Stomach (tissue), 9 donors: Measurements from ENCODE around the gene ZNF19. TPM values are rescaled to one million over a fixed set of nuclear protein-coding genes. Genes with fewer than 3 reads are reported as not detected.

Experiments used
- DNase-seq, 2 donors: peaks; one replicate each; pipeline versions ENCODE4 v3.0.0 to v3.0.0-alpha.2; 2013 to 2019
- H3K27ac ChIP-seq, 5 donors: fragments of 200-600 bp in 4 of 5; sonication (generic) in 4 of 5; one replicate each; pipeline ENCODE4 v1.5.1; 2013 to 2019; ENCODE audit warnings: mild to moderate bottlenecking in 1 of 5, moderate library complexity in 1 of 5
- H3K27me3 ChIP-seq, 3 donors: fragments of 200-600 bp; sonication (generic); one replicate each; pipeline ENCODE4 v1.5.1; 2017 to 2019; ENCODE audit warnings: mixed run types in 1 of 3
- H3K36me3 ChIP-seq, 4 donors: fragments of 200-600 bp; sonication (generic); 1 replicate in 3 of 4; 2 replicates in 1 of 4; pipeline ENCODE4 v1.5.1; 2016 to 2019
- H3K4me1 ChIP-seq, 4 donors: fragments of 200-600 bp; sonication (generic); one replicate each; pipeline ENCODE4 v1.5.1; 2016 to 2019
- H3K4me3 ChIP-seq, 4 donors: fragments of 200-600 bp; sonication (generic) in 3 of 4; one replicate each; pipeline ENCODE4 v1.5.1; 2016 to 2019; ENCODE audit warnings: mild to moderate bottlenecking in 1 of 4
- H3K9me3 ChIP-seq, 4 donors: fragments of 200-600 bp; sonication (generic); one replicate each; pipeline ENCODE4 v1.5.1; 2016 to 2019
- CTCF ChIP-seq, 7 experiments: fragments of 450-650 bp in 4 of 7; fragments of 200-600 bp in 3 of 7; sonication (generic) in 3 of 7; IDR thresholded peaks; one replicate each; pipeline ENCODE4 v1.5.1; 2016 to 2019; ENCODE audit warnings: antibody characterized with exemption in 7 of 7, control low read depth in 2 of 7, mild to moderate bottlenecking in 1 of 7
- EP300 ChIP-seq: sonication (generic); formaldehyde crosslinking; IDR thresholded peaks from one replicate; pipeline ENCODE4 v1.6.1; 2017; ENCODE audit warnings: antibody characterized with exemption
- POLR2A ChIP-seq, 4 donors: fragments of 450-650 bp; IDR thresholded peaks; one replicate each; pipeline ENCODE4 v1.6.1; 2016; ENCODE audit warnings: antibody characterized with exemption in 4 of 4, control low read depth in 2 of 4, mild to moderate bottlenecking in 1 of 4, moderate library complexity in 1 of 4
- POLR2AphosphoS5 ChIP-seq, 3 donors: sonication (generic); formaldehyde crosslinking; IDR thresholded peaks; one replicate each; pipeline ENCODE4 v1.6.1; 2016; ENCODE audit warnings: antibody characterized with exemption in 3 of 3
- WGBS, 5 donors: extraction: QIAGEN DNeasy Blood & Tissue Kit in 3 of 5; methylation state at CpG; one replicate each; pipeline versions ENCODE4 v1.1.5 to v1.1.7; 2013 to 2018; 5-methylcytosine and 5-hydroxymethylcytosine counted together
- intact Hi-C: fragments of 100-400 bp; cut with DNase I; formaldehyde crosslinking; loops from one replicate; pipeline ENCODE4 v1.15.1; 2023; ENCODE audit warnings: low total_unique reads
- polyA plus RNA-seq, 3 donors: library from polyadenylated mRNA; stranded (reverse); fragments of 200-250 nt; gene quantifications; one replicate each; pipeline ENCODE4 v1.2.3, GENCODE V29; 2013
- total RNA-seq, 5 donors: library from RNA; depleted of rRNA; stranded (reverse); fragments of >200 nt; gene quantifications; one replicate each; pipeline versions ENCODE4 v1.1.0 to v1.2.3, GENCODE V29; 2014 to 2016
- donor health status: healthy with polysubstance abuse.
- donor health status: Bipolar disorder and iron deficiency.
- donor health status: healthy.

The ZNF19 gene
- total and polyA plus RNA-seq, 8 donors = 1.1 to 6.8 (median 2.2) TPM; not detected in 1

GRCh38 chr16:71473891-71474290 lies 15.2 kb downstream of the ZNF19 start:
- Histone ChIP-seq H3K4me1 (no peaks in the 10 kb centered on the region), H3K27ac (no peak overlapping the region), H3K9me3 (no peaks in the 10 kb centered on the region), H3K36me3 (peaks cover 15 to 94% (median 81%) of the 10 kb centered on the region in 4 donors), H3K27me3 (no peaks in the 10 kb centered on the region), H3K4me3 (no peak overlapping the region)
- no peak for TF ChIP-seq CTCF (IDR thresholded peaks at IDR 0.05)
- no peak for TF ChIP-seq POLR2AphosphoS5 (IDR thresholded peaks at IDR 0.05)
- no peak for TF ChIP-seq POLR2A (IDR thresholded peaks at IDR 0.05)
- no peak for TF ChIP-seq EP300
- DNase-seq = no peak
- intact Hi-C loops = no loop called here
- 94 to 97% (median 95%) methylated on average over 5 of the region's 5 CpGs for WGBS, 5 donors

GRCh38 chr16:71472931-71473330 lies 16.2 kb downstream of the ZNF19 start:
- H3K36me3 ChIP-seq = peaks cover 15 to 85% (median 71%) of the 10 kb centered on the region in 4 donors
- no peaks in the 10 kb centered on the region for H3K4me1 ChIP-seq
- H3K9me3 ChIP-seq = no peaks in the 10 kb centered on the region
- no peak overlapping the region for H3K4me3 ChIP-seq
- no peak for DNase-seq
- WGBS, 5 donors = 96 to 98% (median 97%) methylated on average over 2 of the region's 2 CpGs
- no peaks in the 10 kb centered on the region for H3K27me3 ChIP-seq
- no peak for TF ChIP-seq EP300
- TF ChIP-seq POLR2AphosphoS5 (IDR thresholded peaks at IDR 0.05) = no peak
- no peak for TF ChIP-seq POLR2A (IDR thresholded peaks at IDR 0.05)
- no peak for TF ChIP-seq CTCF (IDR thresholded peaks at IDR 0.05)
- intact Hi-C loops = no loop called here
- H3K27ac ChIP-seq = no peak overlapping the region

GRCh38 chr16:71472051-71472450 lies 17.1 kb downstream of the ZNF19 start:
- H3K27ac ChIP-seq = no peak overlapping the region
- no peaks in the 10 kb centered on the region for H3K9me3 ChIP-seq
- intact Hi-C loops = no loop called here
- H3K4me3 ChIP-seq = no peak overlapping the region
- TF ChIP-seq POLR2AphosphoS5 (IDR thresholded peaks at IDR 0.05) (no peak), POLR2A (IDR thresholded peaks at IDR 0.05) (no peak), EP300 (no peak), CTCF (IDR thresholded peaks at IDR 0.05) (no peak)
- 72 to 86% (median 84%) methylated on average over 2 of the region's 2 CpGs for whole genome bisulfite sequencing, 5 donors
- peaks cover 10 to 76% (median 62%) of the 10 kb centered on the region in 4 donors for H3K36me3 ChIP-seq
- DNase-seq = no peak
- no peaks in the 10 kb centered on the region for H3K4me1 ChIP-seq
- H3K27me3 ChIP-seq = no peaks in the 10 kb centered on the region

GRCh38 chr16:71467810-71468209 lies 21.3 kb downstream of the ZNF19 start:
- Histone ChIP-seq H3K27me3 (no peaks in the 10 kb centered on the region), H3K27ac (no peak overlapping the region), H3K4me1 (peaks cover 0 to 4% (median under 1%) of the 10 kb centered on the region in 4 donors), H3K36me3 (peaks cover 0 to 36% (median 23%) of the 10 kb centered on the region in 4 donors), H3K9me3 (no peaks in the 10 kb centered on the region), H3K4me3 (no peak overlapping the region)
- TF ChIP-seq POLR2AphosphoS5 (IDR thresholded peaks at IDR 0.05) (no peak), CTCF (IDR thresholded peaks at IDR 0.05) (no peak), POLR2A (IDR thresholded peaks at IDR 0.05) (no peak), EP300 (no peak)
- WGBS, 5 donors = 26 to 38% (median 29%) methylated on average over 8 to 9 of the region's 9 CpGs
- intact Hi-C loops = no loop called here
- peak in 1 of 2 donors; percentile 61 for DNase-seq
